OCI-LY1 (cell line): ENCODE measurements around the gene MINDY3.

Source experiments
- H2AFZ ChIP-seq: fragments of 200-600 bp; sonication (generic), shearing (Covaris generic); 2 replicates; pipeline ENCODE4 v1.6.0; 2014; ENCODE audit warnings: antibody characterized with exemption, mild to moderate bottlenecking, low read length
- H3F3A ChIP-seq: fragments of 200-600 bp; sonication (generic), shearing (Covaris generic); 2 replicates; pipeline ENCODE4 v1.6.0; 2014; ENCODE audit warnings: mild to moderate bottlenecking, antibody characterized with exemption, low read length, moderate library complexity; ENCODE audit not compliant: insufficient read depth
- H3K27ac ChIP-seq: fragments of 200-600 bp; sonication (generic); 2 replicates; pipeline ENCODE4 v1.5.1; 2014; ENCODE audit warnings: low read length, mixed run types, mild to moderate bottlenecking, low read depth; ENCODE audit not compliant: poor library complexity, severe bottlenecking
- H3K27me3 ChIP-seq: fragments of 200-600 bp; sonication (generic); 2 replicates; pipeline ENCODE4 v1.6.0; 2014; ENCODE audit warnings: antibody characterized with exemption, mild to moderate bottlenecking, low read length, moderate library complexity; ENCODE audit not compliant: insufficient read depth
- H3K36me3 ChIP-seq: fragments of 200-600 bp; sonication (generic); 2 replicates; pipeline ENCODE4 v1.6.1; 2014; ENCODE audit warnings: mild to moderate bottlenecking, antibody characterized with exemption, low read length, moderate library complexity, mixed read lengths; ENCODE audit not compliant: insufficient read depth
- H3K4me1 ChIP-seq: fragments of 200-600 bp; sonication (generic); 2 replicates; pipeline ENCODE4 v1.5.1; 2014; ENCODE audit warnings: mild to moderate bottlenecking, low read length, moderate library complexity; ENCODE audit not compliant: insufficient read depth, severe bottlenecking
- H3K4me2 ChIP-seq: fragments of 200-600 bp; sonication (generic), shearing (Covaris generic); 2 replicates; pipeline ENCODE4 v1.6.1; 2014; ENCODE audit warnings: low read length
- H3K4me3 ChIP-seq: fragments of 200-600 bp; sonication (generic); 2 replicates; pipeline ENCODE4 v1.5.1; 2014; ENCODE audit warnings: low read length, low read depth, mild to moderate bottlenecking, mixed read lengths; ENCODE audit not compliant: poor library complexity, severe bottlenecking
- H3K79me2 ChIP-seq: fragments of 200-600 bp; shearing (Covaris generic); 2 replicates; pipeline ENCODE4 v1.6.1; 2016; ENCODE audit warnings: mixed run types, low read length, mixed read lengths; ENCODE audit not compliant: insufficient read depth
- H3K9ac ChIP-seq: fragments of 200-600 bp; sonication (generic), shearing (Covaris generic); 2 replicates; pipeline ENCODE4 v1.6.1; 2014; ENCODE audit warnings: mild to moderate bottlenecking, low read length, mixed read lengths
- H3K9me2 ChIP-seq: fragments of 200-600 bp; sonication (generic), shearing (Covaris generic); 2 replicates; pipeline ENCODE4 v1.6.1; 2014; ENCODE audit warnings: low read depth, mild to moderate bottlenecking, low read length, mixed read lengths
- H3K9me3 ChIP-seq: fragments of 200-600 bp; shearing (Covaris generic); 2 replicates; pipeline ENCODE4 v1.6.1; 2014; ENCODE audit warnings: low read length, mixed read lengths
- H4K20me1 ChIP-seq: fragments of 200-600 bp; sonication (generic), shearing (Covaris generic); 2 replicates; pipeline ENCODE4 v1.6.0; 2016; ENCODE audit warnings: mild to moderate bottlenecking, low read length; ENCODE audit not compliant: insufficient read depth
- CTCF ChIP-seq: fragments of 200-600 bp; sonication (generic), shearing (Covaris generic); IDR thresholded peaks from 2 replicates; pipeline ENCODE4 v1.5.1; 2017; ENCODE audit warnings: mild to moderate bottlenecking, antibody characterized with exemption, low read length, moderate library complexity, mixed read lengths
- EZH2 ChIP-seq: fragments of 200-600 bp; sonication (generic), shearing (Covaris generic); IDR thresholded peaks from 2 replicates; pipeline ENCODE4 v1.8.0; 2017; ENCODE audit warnings: borderline replicate concordance, mixed run types, mild to moderate bottlenecking, antibody characterized with exemption, low read length, moderate library complexity, mixed read lengths

Gene MINDY3

GRCh38 chr10:15804109-15804508, 56.2 kb downstream of the MINDY3 start:
- TF ChIP-seq CTCF (no peak), EZH2 (no peak)
- Histone ChIP-seq H3F3A (no peaks in the 10 kb centered on the region), H3K4me1 (no peaks in the 10 kb centered on the region), H3K36me3 (peaks cover 37% of the 10 kb centered on the region), H3K4me2 (no peak overlapping the region), H3K9me3 (no peaks in the 10 kb centered on the region), H3K79me2 (no peaks in the 10 kb centered on the region), H3K27me3 (no peaks in the 10 kb centered on the region), H3K27ac (no peak overlapping the region), H2AFZ (no peak overlapping the region), H3K9ac (no peak overlapping the region), H4K20me1 (no peaks in the 10 kb centered on the region), H3K4me3 (no peak overlapping the region), H3K9me2 (no peaks in the 10 kb centered on the region)

GRCh38 chr10:15802375-15802949, 57.8 kb downstream of the MINDY3 start:
- no peaks in the 10 kb centered on the region for H3K9me3 ChIP-seq
- no peaks in the 10 kb centered on the region for H3K9me2 ChIP-seq
- peaks cover 36% of the 10 kb centered on the region for H3K36me3 ChIP-seq
- H3K4me1 ChIP-seq, result no peaks in the 10 kb centered on the region
- no peak overlapping the region for H3K9ac ChIP-seq
- no peak overlapping the region for H3K4me2 ChIP-seq
- TF ChIP-seq EZH2, result no peak
- no peak for TF ChIP-seq CTCF
- H3K79me2 ChIP-seq, result no peaks in the 10 kb centered on the region
- no peaks in the 10 kb centered on the region for H4K20me1 ChIP-seq
- no peaks in the 10 kb centered on the region for H3F3A ChIP-seq
- no peak overlapping the region for H3K4me3 ChIP-seq
- H2AFZ ChIP-seq, result no peak overlapping the region
- no peaks in the 10 kb centered on the region for H3K27me3 ChIP-seq
- H3K27ac ChIP-seq, result no peak overlapping the region

GRCh38 chr10:15801641-15802040, 58.7 kb downstream of the MINDY3 start:
- no peak overlapping the region for H3K4me2 ChIP-seq
- TF ChIP-seq EZH2, result no peak
- no peak for TF ChIP-seq CTCF

More at GRCh38 chr10:15801641-15802040, 58.7 kb downstream of the MINDY3 start:
- Histone ChIP-seq H3K9ac (no peak overlapping the region), H3F3A (no peaks in the 10 kb centered on the region), H3K27ac (no peak overlapping the region), H4K20me1 (no peaks in the 10 kb centered on the region), H3K4me1 (no peaks in the 10 kb centered on the region), H3K9me3 (no peaks in the 10 kb centered on the region), H3K79me2 (no peaks in the 10 kb centered on the region), H3K4me3 (no peak overlapping the region), H3K27me3 (no peaks in the 10 kb centered on the region), H3K36me3 (peaks cover 32% of the 10 kb centered on the region), H2AFZ (no peak overlapping the region), H3K9me2 (no peaks in the 10 kb centered on the region)
